ENCODE results near the gene GJA9.
A peak's percentile ranks its signal among the peaks of the same experiment; 100 is the strongest.

GJA9 gene

GRCh38 chr1:38834221-38834782 lies 47.1 kb downstream of the GJA9 start:
- DNase-seq (ENCODE audit: low read depth) = peak; percentile 18
- H3K4me3 ChIP-seq (ENCODE audit: control insufficient read depth, low read depth, low read length) = no peak overlapping the region
- no peak for TF ChIP-seq CTCF (conservative IDR thresholded peaks at IDR 0.05; ENCODE audit: control insufficient read depth, insufficient read depth, low read depth, low read length)

- DNase-seq (ENCODE audit: low read depth) = no peak
- no peak overlapping the region for H3K4me3 ChIP-seq (ENCODE audit: control insufficient read depth, low read depth, low read length)
- TF ChIP-seq CTCF (conservative IDR thresholded peaks at IDR 0.05; ENCODE audit: control insufficient read depth, insufficient read depth, low read depth, low read length) = no peak
Observed at GRCh38 chr1:38833146-38833545, 48.2 kb downstream of the GJA9 start.

GRCh38 chr1:38832370-38832734 lies 49.0 kb downstream of the GJA9 start:
- no peak for DNase-seq (ENCODE audit: low read depth)
- no peak overlapping the region for H3K4me3 ChIP-seq (ENCODE audit: control insufficient read depth, low read depth, low read length)
- no peak for TF ChIP-seq CTCF (conservative IDR thresholded peaks at IDR 0.05; ENCODE audit: control insufficient read depth, insufficient read depth, low read depth, low read length)

GRCh38 chr1:38831731-38832369 lies 49.5 kb downstream of the GJA9 start:
- no peak for TF ChIP-seq CTCF (conservative IDR thresholded peaks at IDR 0.05; ENCODE audit: control insufficient read depth, insufficient read depth, low read depth, low read length)
- DNase-seq (ENCODE audit: low read depth) = no peak
- no peak overlapping the region for H3K4me3 ChIP-seq (ENCODE audit: control insufficient read depth, low read depth, low read length)

- DNase-seq (ENCODE audit: low read depth) = no peak
- TF ChIP-seq CTCF (conservative IDR thresholded peaks at IDR 0.05; ENCODE audit: control insufficient read depth, insufficient read depth, low read depth, low read length) = no peak
- H3K4me3 ChIP-seq (ENCODE audit: control insufficient read depth, low read depth, low read length) = no peak overlapping the region
Observed at GRCh38 chr1:38829368-38829767, 52.0 kb downstream of the GJA9 start.

GRCh38 chr1:38827318-38827717 lies 54.1 kb downstream of the GJA9 start:
- DNase-seq (ENCODE audit: low read depth) = no peak
- no peak for TF ChIP-seq CTCF (conservative IDR thresholded peaks at IDR 0.05; ENCODE audit: control insufficient read depth, insufficient read depth, low read depth, low read length)
- no peak overlapping the region for H3K4me3 ChIP-seq (ENCODE audit: control insufficient read depth, low read depth, low read length)
